PC-9 (cell line): ENCODE results near the gene APBA1.

Experiments
- EZH2 ChIP-seq: fragments of 200-600 bp; sonication (generic); IDR thresholded peaks from 2 replicates; pipeline ENCODE4 v1.8.0; 2017; ENCODE audit warnings: antibody characterized with exemption, low read depth
- TF ChIP-seq, protein P1 (sequence below): fragments of 200-600 bp; sonication (generic); conservative IDR thresholded peaks from 2 replicates; pipeline ENCODE4 v1.6.1; 2017; ENCODE audit warnings: mixed run types, antibody characterized with exemption, mild to moderate bottlenecking, moderate library complexity

DNA sequence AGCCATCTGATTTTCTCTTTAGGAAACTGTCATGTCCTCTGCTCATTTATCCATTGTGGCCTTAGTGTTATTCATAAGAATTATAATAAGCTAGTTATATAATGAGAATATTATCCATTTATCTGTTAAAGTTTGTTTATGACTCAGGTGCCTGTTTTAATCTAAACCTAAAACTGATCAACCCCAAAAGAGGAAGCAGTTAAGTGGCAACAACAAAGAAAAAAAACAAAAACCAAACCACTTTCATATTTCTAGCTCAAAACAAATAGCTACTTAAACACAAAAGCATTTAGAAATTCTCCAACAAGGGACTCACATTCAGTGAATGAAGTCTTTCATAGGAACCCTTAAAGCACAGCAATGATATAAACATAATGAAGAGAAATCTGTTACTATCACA is 116.4 kb downstream of the APBA1 start:
- TF ChIP-seq, protein P1, sequence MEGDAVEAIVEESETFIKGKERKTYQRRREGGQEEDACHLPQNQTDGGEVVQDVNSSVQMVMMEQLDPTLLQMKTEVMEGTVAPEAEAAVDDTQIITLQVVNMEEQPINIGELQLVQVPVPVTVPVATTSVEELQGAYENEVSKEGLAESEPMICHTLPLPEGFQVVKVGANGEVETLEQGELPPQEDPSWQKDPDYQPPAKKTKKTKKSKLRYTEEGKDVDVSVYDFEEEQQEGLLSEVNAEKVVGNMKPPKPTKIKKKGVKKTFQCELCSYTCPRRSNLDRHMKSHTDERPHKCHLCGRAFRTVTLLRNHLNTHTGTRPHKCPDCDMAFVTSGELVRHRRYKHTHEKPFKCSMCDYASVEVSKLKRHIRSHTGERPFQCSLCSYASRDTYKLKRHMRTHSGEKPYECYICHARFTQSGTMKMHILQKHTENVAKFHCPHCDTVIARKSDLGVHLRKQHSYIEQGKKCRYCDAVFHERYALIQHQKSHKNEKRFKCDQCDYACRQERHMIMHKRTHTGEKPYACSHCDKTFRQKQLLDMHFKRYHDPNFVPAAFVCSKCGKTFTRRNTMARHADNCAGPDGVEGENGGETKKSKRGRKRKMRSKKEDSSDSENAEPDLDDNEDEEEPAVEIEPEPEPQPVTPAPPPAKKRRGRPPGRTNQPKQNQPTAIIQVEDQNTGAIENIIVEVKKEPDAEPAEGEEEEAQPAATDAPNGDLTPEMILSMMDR, result no peak
- TF ChIP-seq EZH2, result no peak
